A549 (cell line): ENCODE measurements around the gene BLMH. TPM values are rescaled to one million over a fixed set of nuclear protein-coding genes. Genes with fewer than 3 reads are reported as not detected.

ENCODE experiments used
- ATAC-seq, 2 experiments: fragments of 200-7000 bp in 1 of 2; fragments of >200 bp in 1 of 2; cut with Nextera tagmentation in 1 of 2; cut with Tn5 transposase in 1 of 2; 3 replicates each; pipeline versions ENCODE4 v1.8.0 to v1.9.1; 2018 to 2020; ENCODE audit warnings: mild to moderate bottlenecking in 1 of 2, moderate library complexity in 1 of 2
- CTCF ChIA-PET: fragments of 300-600 bp; sonication (Branson Sonifier 250); formaldehyde crosslinking; extraction: SDS; loops from one replicate; lab custom pipeline; 2021; ENCODE audit warnings: antibody characterized with exemption, inconsistent platforms; lab: Yijun Ruan, JAX
- POLR2A ChIA-PET: fragments of 350-600 bp; formaldehyde crosslinking; extraction: SDS; loops from one replicate; lab custom pipeline; 2021; ENCODE audit warnings: antibody characterized with exemption, inconsistent platforms; lab: Yijun Ruan, JAX
- DNase-seq, 2 experiments: peaks; one replicate each; pipeline versions ENCODE4 v3.0.0 to v3.0.0-alpha.2; 2011 to 2016; ENCODE audit warnings: low read depth in 1 of 2, low spot score in 1 of 2
- FAIRE-seq: peaks from 2 replicates; lab custom pipeline; 2011; peaks lifted over from hg19 to GRCh38; lab: Jason Lieb, UNC
- H3K27ac ChIP-seq, 2 experiments: fragments of >200 bp; sonication (Bioruptor Twin); formaldehyde crosslinking; 3 replicates each; pipeline ENCODE4 v1.5.1; 2016 to 2017
- H3K4me1 ChIP-seq: fragments of >200 bp; sonication (Bioruptor Twin); formaldehyde crosslinking; 3 replicates; pipeline ENCODE4 v1.6.1; 2016
- H3K4me2 ChIP-seq: fragments of >200 bp; sonication (Bioruptor Twin); formaldehyde crosslinking; 3 replicates; pipeline ENCODE4 v1.6.1; 2016
- H3K4me3 ChIP-seq: fragments of >200 bp; sonication (Bioruptor Twin); formaldehyde crosslinking; 3 replicates; pipeline ENCODE4 v1.5.1; 2016
- H3K9me3 ChIP-seq: fragments of >200 bp; sonication (Bioruptor Twin); formaldehyde crosslinking; 3 replicates; pipeline ENCODE4 v1.6.1; 2016
- CBX8 ChIP-seq: fragments of 200-600 bp; sonication (generic); IDR thresholded peaks from 2 replicates; pipeline ENCODE4 v1.6.1; 2016
- EHF ChIP-seq: fragments of 250-450 bp; sonication (Bioruptor Pico); IDR thresholded peaks from 2 replicates; pipeline ENCODE4 v1.5.0; 2020; ENCODE audit warnings: mild to moderate bottlenecking
- GATA3 ChIP-seq: IDR thresholded peaks from 2 replicates; pipeline ENCODE4 v1.6.1; 2012; ENCODE audit warnings: borderline replicate concordance
- HDAC2 ChIP-seq: fragments of 200-600 bp; sonication (generic); IDR thresholded peaks from 2 replicates; pipeline ENCODE4 v1.6.1; 2016
- HOXB13 ChIP-seq: fragments of 250-450 bp; sonication (Bioruptor Pico); IDR thresholded peaks from 2 replicates; pipeline ENCODE4 v1.5.0; 2020; ENCODE audit warnings: low read depth, mild to moderate bottlenecking, moderate library complexity
- JUNB ChIP-seq: fragments of >200 bp; sonication (Bioruptor Twin); formaldehyde crosslinking; IDR thresholded peaks from 2 replicates; pipeline ENCODE4 v1.6.1; 2016
- KDM5A ChIP-seq: fragments of 200-600 bp; sonication (generic); IDR thresholded peaks from 2 replicates; pipeline ENCODE4 v1.6.1; 2016; ENCODE audit warnings: antibody characterized with exemption, mild to moderate bottlenecking
- NFE2L2 ChIP-seq: fragments of 150-350 bp; conservative IDR thresholded peaks from 2 replicates; pipeline ENCODE4 v1.6.1; 2014; ENCODE audit warnings: low read length
- PBX3 ChIP-seq: IDR thresholded peaks from 2 replicates; pipeline ENCODE4 v1.6.1; 2012
- PHF8 ChIP-seq: fragments of 200-600 bp; sonication (generic); IDR thresholded peaks from 2 replicates; pipeline ENCODE4 v1.6.1; 2016; ENCODE audit warnings: low read depth, mild to moderate bottlenecking, antibody characterized with exemption, moderate library complexity, borderline replicate concordance
- POLR2A ChIP-seq: IDR thresholded peaks from 2 replicates; pipeline ENCODE4 v1.6.1; 2012; ENCODE audit warnings: mild to moderate bottlenecking, low read length
- POLR2AphosphoS2 ChIP-seq: conservative IDR thresholded peaks from 2 replicates; pipeline ENCODE4 v1.6.1; 2012; ENCODE audit warnings: low read length, improper control_type of control experiment, inconsistent platforms
- RCOR1 ChIP-seq: fragments of 150-350 bp; IDR thresholded peaks from 2 replicates; pipeline ENCODE4 v1.6.1; 2014; ENCODE audit warnings: antibody characterized with exemption, low read length, low read depth
- SMC3 ChIP-seq: fragments of >200 bp; sonication (Bioruptor Twin); formaldehyde crosslinking; IDR thresholded peaks from 3 replicates; pipeline ENCODE4 v1.6.1; 2018; ENCODE audit warnings: inconsistent platforms
- USF2 ChIP-seq: fragments of 450-650 bp; IDR thresholded peaks from 2 replicates; pipeline ENCODE4 v1.6.1; 2014; ENCODE audit warnings: antibody characterized with exemption
- WGBS: methylation state at CpG from one replicate; pipeline ENCODE4 v1.1.6; 2017; ENCODE audit errors: missing lambda C conversion rate; 5-methylcytosine and 5-hydroxymethylcytosine counted together
- polyA plus RNA-seq, 4 experiments: library from polyadenylated mRNA; depleted of rRNA in 3 of 4; stranded (reverse); fragments of >200 nt; fragmentation: RNase III in 1 of 4; extraction: RNeasy Plus Mini Kit Qiagen cat#74134 plus additional on column Dnase treatment in 1 of 4; gene quantifications; 2 replicates in 3 of 4; 3 replicates in 1 of 4; pipeline ENCODE4 v1.2.3, GENCODE V29; 2011 to 2017
- TF ChIP-seq, protein P1 (sequence below): fragments of 250-450 bp; sonication (Bioruptor Pico); IDR thresholded peaks from 2 replicates; pipeline ENCODE4 v1.5.0; 2021; ENCODE audit warnings: mild to moderate bottlenecking, moderate library complexity, borderline replicate concordance
- TF ChIP-seq, protein P2 (sequence below): fragments of 150-350 bp; IDR thresholded peaks from 2 replicates; pipeline ENCODE4 v1.6.1; 2014; ENCODE audit warnings: low read depth, mild to moderate bottlenecking, low read length

The BLMH gene
- polyA plus RNA-seq, 2 of the 4 experiments (the other 2 are of a cell fraction), result 38.5 to 66.4 TPM

- TF ChIP-seq JUNB (no peak), SMC3 (peak; percentile 69)
- TF ChIP-seq, all 56 proteins: peak for 3
Observed at GRCh38 chr17:30278032-30278431, 13.7 kb downstream of the BLMH start (continued).

DNA sequence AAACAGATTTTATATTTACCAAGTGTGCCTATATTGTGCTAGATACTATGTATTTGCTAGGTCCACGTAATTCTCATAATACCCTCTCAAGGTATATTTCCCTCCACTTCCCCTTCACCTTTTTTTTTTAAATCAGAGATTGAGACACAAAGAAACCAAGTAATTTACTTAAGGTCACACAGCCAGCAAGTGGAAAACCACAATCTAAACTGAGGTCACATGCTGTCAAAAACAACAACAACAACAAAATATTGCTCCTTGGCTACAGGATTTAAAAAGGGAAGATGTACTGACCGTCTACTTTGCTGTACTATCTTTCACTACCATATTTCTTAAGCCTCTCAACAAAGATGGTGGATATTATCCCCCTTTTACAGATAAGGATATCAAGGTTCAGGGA is 15.8 kb downstream of the BLMH start:
- H3K4me1 ChIP-seq, result peaks cover 13% of the 10 kb centered on the region
- ATAC-seq (no peak), FAIRE-seq (no peak), DNase-seq (no peak)
- no peaks in the 10 kb centered on the region for H3K9me3 ChIP-seq
- H3K4me2 ChIP-seq, result no peak overlapping the region
- CTCF ChIA-PET, result no interaction called here
- 91% methylated on average over 2 of the region's 2 CpGs for WGBS
- TF ChIP-seq PBX3 (no peak), POLR2AphosphoS2 (no peak), PHF8 (no peak), EHF (no peak), SMC3 (no peak), GATA3 (no peak), POLR2A (no peak)
- TF ChIP-seq, all 56 proteins: peak for 0
- no peak overlapping the region for H3K4me3 ChIP-seq
- H3K27ac ChIP-seq, result no peak overlapping the region
- POLR2A ChIA-PET, result no interaction called here

DNA sequence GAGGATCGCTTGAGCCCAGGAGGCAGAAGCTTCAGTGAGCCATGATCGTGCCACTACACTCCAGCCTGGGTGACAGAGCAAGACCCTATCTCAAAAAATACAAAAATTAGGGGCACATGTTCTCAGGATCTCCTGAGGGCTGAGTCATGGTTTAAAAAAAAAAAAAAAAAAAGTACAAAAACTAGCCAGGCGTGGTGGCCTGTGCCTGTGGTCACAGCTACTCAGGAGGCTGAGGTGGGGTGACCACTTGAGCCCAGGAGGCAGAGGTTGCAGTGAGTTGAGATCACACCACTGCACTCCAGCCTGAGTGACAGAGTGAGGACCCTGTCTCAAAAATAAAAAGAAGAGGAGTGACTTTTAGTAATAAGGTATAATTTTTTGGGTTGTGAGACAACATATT is 16.9 kb downstream of the BLMH start:
- H3K4me1 ChIP-seq, result peaks cover 19% of the 10 kb centered on the region
- CTCF ChIA-PET, result interaction anchor here (0.7 to 2.0 kb wide), 3 partner anchors 10 to 65 kb away, joined by 3 to 4 read pairs (median 3); no protein-coding TSS in a partner anchor
- no peak overlapping the region for H3K4me2 ChIP-seq
- ATAC-seq (no peak), DNase-seq (no peak), FAIRE-seq (no peak)
- no peak overlapping the region for H3K27ac ChIP-seq
- H3K4me3 ChIP-seq, result no peak overlapping the region
- no peaks in the 10 kb centered on the region for H3K9me3 ChIP-seq
- POLR2A ChIA-PET, result no interaction called here
- TF ChIP-seq, protein P1, sequence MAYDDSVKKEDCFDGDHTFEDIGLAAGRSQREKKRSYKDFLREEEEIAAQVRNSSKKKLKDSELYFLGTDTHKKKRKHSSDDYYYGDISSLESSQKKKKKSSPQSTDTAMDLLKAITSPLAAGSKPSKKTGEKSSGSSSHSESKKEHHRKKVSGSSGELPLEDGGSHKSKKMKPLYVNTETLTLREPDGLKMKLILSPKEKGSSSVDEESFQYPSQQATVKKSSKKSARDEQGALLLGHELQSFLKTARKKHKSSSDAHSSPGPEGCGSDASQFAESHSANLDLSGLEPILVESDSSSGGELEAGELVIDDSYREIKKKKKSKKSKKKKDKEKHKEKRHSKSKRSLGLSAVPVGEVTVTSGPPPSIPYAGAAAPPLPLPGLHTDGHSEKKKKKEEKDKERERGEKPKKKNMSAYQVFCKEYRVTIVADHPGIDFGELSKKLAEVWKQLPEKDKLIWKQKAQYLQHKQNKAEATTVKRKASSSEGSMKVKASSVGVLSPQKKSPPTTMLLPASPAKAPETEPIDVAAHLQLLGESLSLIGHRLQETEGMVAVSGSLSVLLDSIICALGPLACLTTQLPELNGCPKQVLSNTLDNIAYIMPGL, result no peak
- TF ChIP-seq NFE2L2 (no peak), HOXB13 (CRISPR knock-in tag) (no peak), HDAC2 (no peak), POLR2AphosphoS2 (no peak), KDM5A (no peak)
- TF ChIP-seq, protein P2, sequence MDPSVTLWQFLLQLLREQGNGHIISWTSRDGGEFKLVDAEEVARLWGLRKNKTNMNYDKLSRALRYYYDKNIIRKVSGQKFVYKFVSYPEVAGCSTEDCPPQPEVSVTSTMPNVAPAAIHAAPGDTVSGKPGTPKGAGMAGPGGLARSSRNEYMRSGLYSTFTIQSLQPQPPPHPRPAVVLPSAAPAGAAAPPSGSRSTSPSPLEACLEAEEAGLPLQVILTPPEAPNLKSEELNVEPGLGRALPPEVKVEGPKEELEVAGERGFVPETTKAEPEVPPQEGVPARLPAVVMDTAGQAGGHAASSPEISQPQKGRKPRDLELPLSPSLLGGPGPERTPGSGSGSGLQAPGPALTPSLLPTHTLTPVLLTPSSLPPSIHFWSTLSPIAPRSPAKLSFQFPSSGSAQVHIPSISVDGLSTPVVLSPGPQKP, result no peak
- 84% methylated on average over 3 of the region's 3 CpGs for WGBS

DNA sequence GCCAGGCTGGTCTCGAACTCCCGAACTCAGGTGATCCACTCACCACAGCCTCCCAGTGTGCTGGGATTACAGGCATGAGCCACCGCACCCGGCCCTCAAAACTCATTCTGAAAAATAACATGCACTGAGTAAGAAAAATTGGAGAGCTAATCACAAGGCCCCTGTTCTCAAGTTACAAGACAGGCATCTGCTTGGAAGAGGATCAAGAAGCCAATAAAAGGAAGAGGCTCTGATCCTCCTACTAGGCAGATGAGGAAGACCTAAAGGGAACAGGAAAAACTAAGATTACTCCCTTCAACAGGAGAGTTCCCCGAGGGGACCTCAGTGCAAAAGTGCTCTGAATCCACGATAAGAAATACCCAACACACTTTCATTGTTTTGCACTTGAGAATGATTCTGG is 18.4 kb downstream of the BLMH start:
- ChIA-PET POLR2A (no interaction called here), CTCF (interaction anchor here (0.7 to 2.0 kb wide), 4 partner anchors 11 to 169 kb away, joined by 3 to 6 read pairs (median 4); no protein-coding TSS in a partner anchor)
- Histone ChIP-seq H3K4me2 (no peak overlapping the region), H3K4me1 (peaks cover 19% of the 10 kb centered on the region), H3K27ac (no peak overlapping the region), H3K4me3 (no peak overlapping the region), H3K9me3 (no peaks in the 10 kb centered on the region)
- ATAC-seq (no peak), FAIRE-seq (no peak), DNase-seq (no peak)
- 93% methylated on average over 6 of the region's 6 CpGs for WGBS
- TF ChIP-seq RCOR1, result no peak
- no peak for TF ChIP-seq USF2
- no peak for TF ChIP-seq CBX8
- TF ChIP-seq, all 56 proteins: peak for 0
